Right lobe of liver (tissue), 6 donors: ENCODE measurements around the gene ASB18. TPM values are rescaled to one million over a fixed set of nuclear protein-coding genes. Genes with fewer than 3 reads are reported as not detected.
A peak's percentile ranks its signal among the peaks of the same experiment; 100 is the strongest.

Experiments
- ATAC-seq, 4 donors: fragments of 200-7000 bp; cut with Tn5 transposase; one replicate each; pipeline ENCODE4 v1.9.1; 2020; ENCODE audit warnings: mild to moderate bottlenecking in 4 of 4, moderate library complexity in 4 of 4
- DNase-seq, 3 donors: peaks; one replicate each; pipeline ENCODE4 v3.0.0-alpha.2; 2020
- H3K27ac ChIP-seq, 3 donors: fragments of 200-600 bp; one replicate each; pipeline ENCODE4 v1.8.0; 2022
- H3K27me3 ChIP-seq, 2 donors: fragments of 200-600 bp; one replicate each; pipeline ENCODE4 v1.8.0; 2022
- H3K36me3 ChIP-seq, 4 donors: fragments of 200-600 bp; sonication (generic) in 1 of 4; one replicate each; pipeline versions ENCODE4 v1.5.1 to v1.8.0; 2017 to 2022; ENCODE audit warnings: control low read depth in 1 of 4
- H3K4me1 ChIP-seq, 4 donors: fragments of 200-600 bp; sonication (generic) in 1 of 4; one replicate each; pipeline versions ENCODE4 v1.5.1 to v1.8.0; 2017 to 2022; ENCODE audit warnings: control low read depth in 1 of 4
- H3K4me3 ChIP-seq, 3 donors: fragments of 200-600 bp; one replicate each; pipeline ENCODE4 v1.8.0; 2022
- H3K9me3 ChIP-seq, 4 donors: fragments of 200-600 bp; sonication (generic) in 1 of 4; one replicate each; pipeline versions ENCODE4 v1.5.1 to v1.8.0; 2017 to 2022; ENCODE audit warnings: control low read depth in 1 of 4
- POLR2A ChIP-seq: fragments of 450-650 bp; IDR thresholded peaks from one replicate; pipeline ENCODE4 v1.6.1; 2017; ENCODE audit warnings: antibody characterized with exemption, mild to moderate bottlenecking
- WGBS: methylation state at CpG from one replicate; pipeline ENCODE4 v1.1.6; 2018; ENCODE audit warnings: low coverage, low lambda C conversion rate; ENCODE audit not compliant: insufficient coverage; ENCODE audit errors: missing lambda C conversion rate; 5-methylcytosine and 5-hydroxymethylcytosine counted together
- intact Hi-C, 2 donors: fragments of 100-400 bp; cut with DNase I; formaldehyde crosslinking; loops; one replicate each; pipeline versions ENCODE4 v1.11.2 to v1.14.1; 2022
- total RNA-seq, 6 experiments: library from RNA; depleted of rRNA in 2 of 6; stranded (reverse); fragments of >200 nt in 2 of 6; fragmentation: NEBNext Ultra II Directional in 3 of 6; extraction: Animal tissue kit (Norgen Biotek cat#: 25700) in 3 of 6; gene quantifications; one replicate each; pipeline versions ENCODE4 v1.1.0 to v1.2.4, GENCODE V29; 2016 to 2023
- TF ChIP-seq, protein P1 (sequence below), 4 donors: fragments of 200-600 bp in 3 of 4; fragments of 450-650 bp in 1 of 4; IDR thresholded peaks; one replicate each; pipeline versions ENCODE4 v1.5.1 to v1.8.0; 2016 to 2022; ENCODE audit warnings: antibody characterized with exemption in 4 of 4, mild to moderate bottlenecking in 2 of 4
- donor health status: DM: no; HTN: yes; CAD: no.
- donor health status: DM: no; HTN: no; CAD: no.
- donor health status: DM: no; HTN: no; CAD: no.
- donor health status: DM: no; HTN: yes; CAD: no.
- donor health status: DM: no; HTN: yes; CAD: no.

The ASB18 gene
- total RNA-seq, 6 experiments from 2014 or later = not detected

DNA sequence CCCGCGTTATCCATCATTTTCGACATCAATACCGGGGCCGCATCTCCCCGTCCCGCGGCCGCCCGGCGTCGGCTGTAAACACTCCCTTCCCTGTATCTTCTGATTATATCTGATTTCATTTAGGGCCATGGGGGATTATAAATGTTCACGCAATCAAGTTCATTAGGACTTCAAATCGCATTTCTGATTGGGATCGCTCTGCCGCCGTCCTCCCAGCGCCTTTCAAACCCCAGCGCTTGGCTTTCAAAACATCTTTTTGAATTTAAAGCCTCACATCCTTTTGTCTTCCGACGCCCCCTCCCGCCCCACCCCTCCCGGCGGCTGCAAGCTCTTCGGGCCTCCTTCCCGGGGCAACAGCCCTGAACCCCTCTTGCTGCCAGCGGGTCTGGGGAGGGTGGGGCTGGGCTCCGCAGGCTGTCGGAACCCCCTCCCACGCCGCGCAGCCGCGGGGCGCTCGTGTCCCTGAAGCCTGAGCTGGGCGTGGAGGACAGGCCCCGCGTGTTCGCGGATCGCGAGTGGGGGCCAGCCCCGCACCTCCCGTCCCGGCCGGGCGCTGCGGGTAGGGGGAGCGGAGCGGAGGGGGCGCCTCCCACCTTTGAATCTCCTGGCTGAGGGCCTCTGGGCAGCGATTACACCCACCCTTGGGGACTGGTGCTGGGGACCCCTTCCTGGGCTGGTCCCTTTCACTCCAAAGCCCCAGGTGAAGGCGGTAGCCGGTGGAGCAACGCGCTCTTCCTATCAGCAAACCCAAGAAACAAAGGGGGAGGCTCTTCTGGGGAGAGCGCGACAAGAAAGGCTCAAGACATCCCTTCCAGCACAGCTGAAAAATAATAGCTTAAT is 84.8 kb downstream of the ASB18 start:
- no peak for TF ChIP-seq POLR2A
- Histone ChIP-seq H3K4me3 (no peak overlapping the region), H3K27me3 (peaks cover 0 to 34% of the 10 kb centered on the region in 2 donors), H3K9me3 (no peaks in the 10 kb centered on the region), H3K27ac (no peak overlapping the region), H3K4me1 (peaks cover 0 to 18% (median 0%) of the 10 kb centered on the region in 4 donors), H3K36me3 (no peaks in the 10 kb centered on the region)
- 5% methylated on average over 38 of the region's 59 CpGs for WGBS
- no peak for DNase-seq
- no peak for ATAC-seq
- intact Hi-C loops = loop anchor here (10.0 kb wide), 1 partner anchor 405 kb away; no protein-coding TSS in a partner anchor

- DNase-seq (no peak), ATAC-seq (no peak)
- peaks cover 0 to 18% (median 0%) of the 10 kb centered on the region in 4 donors for H3K4me1 ChIP-seq
- no peak overlapping the region for H3K27ac ChIP-seq
- 5% methylated on average over 6 of the region's 15 CpGs for WGBS
- H3K4me3 ChIP-seq = no peak overlapping the region
- H3K27me3 ChIP-seq = peaks cover 0 to 34% of the 10 kb centered on the region in 2 donors
- no peaks in the 10 kb centered on the region for H3K36me3 ChIP-seq
- intact Hi-C loops = no loop called here
- TF ChIP-seq POLR2A = no peak
- TF ChIP-seq, protein P1, sequence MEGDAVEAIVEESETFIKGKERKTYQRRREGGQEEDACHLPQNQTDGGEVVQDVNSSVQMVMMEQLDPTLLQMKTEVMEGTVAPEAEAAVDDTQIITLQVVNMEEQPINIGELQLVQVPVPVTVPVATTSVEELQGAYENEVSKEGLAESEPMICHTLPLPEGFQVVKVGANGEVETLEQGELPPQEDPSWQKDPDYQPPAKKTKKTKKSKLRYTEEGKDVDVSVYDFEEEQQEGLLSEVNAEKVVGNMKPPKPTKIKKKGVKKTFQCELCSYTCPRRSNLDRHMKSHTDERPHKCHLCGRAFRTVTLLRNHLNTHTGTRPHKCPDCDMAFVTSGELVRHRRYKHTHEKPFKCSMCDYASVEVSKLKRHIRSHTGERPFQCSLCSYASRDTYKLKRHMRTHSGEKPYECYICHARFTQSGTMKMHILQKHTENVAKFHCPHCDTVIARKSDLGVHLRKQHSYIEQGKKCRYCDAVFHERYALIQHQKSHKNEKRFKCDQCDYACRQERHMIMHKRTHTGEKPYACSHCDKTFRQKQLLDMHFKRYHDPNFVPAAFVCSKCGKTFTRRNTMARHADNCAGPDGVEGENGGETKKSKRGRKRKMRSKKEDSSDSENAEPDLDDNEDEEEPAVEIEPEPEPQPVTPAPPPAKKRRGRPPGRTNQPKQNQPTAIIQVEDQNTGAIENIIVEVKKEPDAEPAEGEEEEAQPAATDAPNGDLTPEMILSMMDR (IDR thresholded peaks at IDR 0.05) = no peak
- H3K9me3 ChIP-seq = no peaks in the 10 kb centered on the region
These were observed 85.3 kb downstream of the ASB18 start for GRCh38 chr2:236178890-236179235.

DNA sequence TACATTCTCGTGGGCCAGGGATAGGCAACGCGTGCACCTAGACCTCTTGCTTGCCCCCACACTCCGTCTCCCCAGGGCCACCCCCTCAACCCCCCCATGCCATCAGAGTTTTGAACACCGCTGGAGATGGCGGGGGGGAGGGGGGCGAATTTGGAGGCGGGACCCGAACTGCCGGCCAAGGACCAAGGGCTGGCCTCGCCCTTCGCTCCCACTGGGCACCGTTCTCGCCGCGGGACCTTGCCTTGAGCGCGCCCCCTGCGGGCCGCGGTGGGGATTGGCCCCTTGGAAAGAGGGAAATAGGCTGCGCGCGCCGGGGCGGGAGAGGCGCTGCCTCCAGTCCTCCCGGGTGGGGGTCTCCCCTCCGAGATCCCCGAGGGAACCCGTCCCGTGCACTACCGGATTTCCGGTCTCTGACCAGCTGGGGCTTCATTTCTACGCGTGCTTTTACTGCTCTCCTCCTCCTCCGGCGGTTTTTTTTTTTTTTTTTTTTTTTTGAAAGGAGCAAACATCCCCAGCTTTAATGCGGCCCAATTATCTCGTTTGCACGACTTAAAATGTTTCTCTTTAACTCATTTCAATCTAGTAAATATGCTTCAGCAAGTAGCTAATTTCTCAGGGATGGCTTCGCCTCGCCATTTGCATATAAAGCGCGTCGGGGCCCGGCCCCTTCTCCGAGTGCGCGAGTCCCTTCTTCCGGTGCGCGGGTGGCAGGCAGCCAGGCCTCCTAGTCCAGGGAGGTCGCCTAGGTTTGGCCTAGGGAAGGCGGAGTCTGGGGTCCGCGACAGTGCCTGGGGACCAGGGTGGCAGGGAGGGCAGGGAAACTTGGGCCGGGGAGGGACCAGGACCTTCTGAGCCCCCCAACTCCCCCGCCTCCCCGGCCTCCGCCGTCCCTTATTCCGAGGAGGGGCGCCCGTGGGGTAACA is 86.0 kb downstream of the ASB18 start:
- DNase-seq (peak in 2 of 3 donors; percentile 61 to 67), ATAC-seq (peak; percentile 77 to 84 (median 79))
- intact Hi-C loops = no loop called here
- H3K27ac ChIP-seq = no peak overlapping the region
- TF ChIP-seq, protein P1 (IDR thresholded peaks at IDR 0.05) = peak; percentile 44 to 65 (median 57)
- TF ChIP-seq POLR2A = no peak
- 7% methylated on average over 11 of the region's 65 CpGs for WGBS
- peak overlapping the region in 1 of 3 donors; percentile 32 for H3K4me3 ChIP-seq
- H3K9me3 ChIP-seq = no peaks in the 10 kb centered on the region
- peaks cover 0 to 37% of the 10 kb centered on the region in 2 donors for H3K27me3 ChIP-seq
- peaks cover 0 to 18% (median 0%) of the 10 kb centered on the region in 4 donors for H3K4me1 ChIP-seq
- H3K36me3 ChIP-seq = no peaks in the 10 kb centered on the region

GRCh38 chr2:236177604-236177966 is 86.6 kb downstream of the ASB18 start:
- Histone ChIP-seq H3K9me3 (no peaks in the 10 kb centered on the region), H3K27ac (no peak overlapping the region), H3K4me1 (peaks cover 0 to 18% (median 0%) of the 10 kb centered on the region in 4 donors), H3K4me3 (no peak overlapping the region), H3K27me3 (peaks cover 0 to 43% of the 10 kb centered on the region in 2 donors), H3K36me3 (no peaks in the 10 kb centered on the region)
- no peak for DNase-seq
- intact Hi-C loops = no loop called here
- 19% methylated on average over 7 of the region's 20 CpGs for WGBS
- TF ChIP-seq POLR2A = no peak
- TF ChIP-seq, protein P1 (IDR thresholded peaks at IDR 0.05) = peak in 1 of 4 donors; percentile 18
- ATAC-seq = peak; percentile 55 to 70 (median 63)
